H1 (cell line): ENCODE measurements around the gene NLN. TPM values are rescaled to one million over a fixed set of nuclear protein-coding genes. Genes with fewer than 3 reads are reported as not detected.

Experiments
- CTCF ChIA-PET: fragments of 300-600 bp; sonication (Branson Sonifier 250); formaldehyde crosslinking; loops from one replicate; lab custom pipeline; 2021; ENCODE audit not compliant: partially characterized antibody; lab: Charles Lee
- POLR2A ChIA-PET: fragments of 300-600 bp; sonication (Branson Sonifier 250); formaldehyde crosslinking; loops from one replicate; lab custom pipeline; 2021; ENCODE audit warnings: inconsistent platforms; ENCODE audit not compliant: partially characterized antibody; lab: Charles Lee
- DNase-seq, 2 experiments: peaks; one replicate each; pipeline versions ENCODE4 v3.0.0 to v3.0.0-alpha.2; 2010 to 2022; ENCODE audit warnings: low spot score in 2 of 2, low read depth in 1 of 2, mixed read lengths in 1 of 2
- FAIRE-seq: peaks from 2 replicates; lab custom pipeline; 2011; peaks lifted over from hg19 to GRCh38; lab: Jason Lieb, UNC
- H2AFZ ChIP-seq: 2 replicates; pipeline ENCODE4 v1.8.1; 2012; ENCODE audit warnings: low read length, inconsistent platforms
- H2AK5ac ChIP-seq: 2 replicates; pipeline ENCODE4 v1.6.1; 2013; ENCODE audit warnings: low read depth, low read length
- H2BK120ac ChIP-seq: replicated peaks from 2 replicates; pipeline ENCODE3; 2013; ENCODE audit warnings: low read depth, low read length, inconsistent platforms
- H2BK12ac ChIP-seq: 2 replicates; pipeline ENCODE4 v1.6.1; 2013; ENCODE audit warnings: low read depth, low read length
- H2BK15ac ChIP-seq: 2 replicates; pipeline ENCODE4 v1.6.1; 2013; ENCODE audit warnings: low read length
- H2BK20ac ChIP-seq: 2 replicates; pipeline ENCODE4 v1.6.1; 2013; ENCODE audit warnings: low read length
- H2BK5ac ChIP-seq: 2 replicates; pipeline ENCODE4 v1.6.1; 2013; ENCODE audit warnings: low read depth, low read length
- H3K14ac ChIP-seq: 2 replicates; pipeline ENCODE4 v1.6.1; 2013; ENCODE audit warnings: inconsistent platforms; ENCODE audit not compliant: insufficient read length
- H3K18ac ChIP-seq: 2 replicates; pipeline ENCODE4 v1.6.1; 2013; ENCODE audit warnings: low read length; ENCODE audit errors: extremely low read depth
- H3K23ac ChIP-seq: 2 replicates; pipeline ENCODE4 v1.6.1; 2013; ENCODE audit warnings: inconsistent platforms; ENCODE audit not compliant: insufficient read length
- H3K23me2 ChIP-seq: 2 replicates; pipeline ENCODE4 v1.6.1; 2013; ENCODE audit warnings: low read depth, low read length
- H3K27ac ChIP-seq: 2 replicates; pipeline ENCODE4 v1.6.1; 2011; ENCODE audit warnings: low read depth, low read length, inconsistent platforms
- H3K27me3 ChIP-seq, 4 experiments: replicated peaks in 1 of 4; 1 replicate in 1 of 4; 2 replicates in 3 of 4; pipeline versions ENCODE4 v1.6.1 to v1.8.1; 2011 to 2013; ENCODE audit warnings: low read length in 3 of 4, mild to moderate bottlenecking in 3 of 4, inconsistent platforms in 2 of 4, mixed read lengths in 2 of 4, moderate library complexity in 1 of 4; ENCODE audit not compliant: control insufficient read depth in 3 of 4, insufficient read depth in 3 of 4; ENCODE audit errors: extremely low read depth in 1 of 4
- H3K36me3 ChIP-seq, 4 experiments: 2 replicates each; pipeline versions ENCODE4 v1.6.1 to v1.8.1; 2011 to 2013; ENCODE audit warnings: mild to moderate bottlenecking in 4 of 4, low read length in 3 of 4, moderate library complexity in 2 of 4, control low read depth in 1 of 4, inconsistent platforms in 1 of 4; ENCODE audit not compliant: insufficient read depth in 4 of 4, control insufficient read depth in 2 of 4
- H3K4ac ChIP-seq: replicated peaks from 2 replicates; pipeline ENCODE3; 2013; ENCODE audit warnings: low read length, low read depth, mixed read lengths, inconsistent platforms; ENCODE audit not compliant: insufficient read length
- H3K4me1 ChIP-seq, 4 experiments: replicated peaks in 1 of 4; 1 replicate in 1 of 4; 2 replicates in 3 of 4; pipeline versions ENCODE4 v1.6.1 to v1.8.1; 2011 to 2013; ENCODE audit warnings: low read length in 3 of 4, inconsistent platforms in 2 of 4, mixed read lengths in 1 of 4; ENCODE audit not compliant: insufficient read depth in 4 of 4, control insufficient read depth in 3 of 4
- H3K4me2 ChIP-seq, 2 experiments: 2 replicates each; pipeline versions ENCODE4 v1.6.1 to v1.8.1; 2011 to 2013; ENCODE audit warnings: low read depth in 2 of 2, low read length in 2 of 2, control low read depth in 1 of 2, inconsistent platforms in 1 of 2, mild to moderate bottlenecking in 1 of 2; ENCODE audit not compliant: insufficient read depth in 1 of 2
- H3K4me3 ChIP-seq, 4 experiments: fragments of 200-600, 300-600 bp in 1 of 4; sonication (generic), shearing (Covaris generic), sonication (Bioruptor Twin) in 1 of 4; 2 replicates each; pipeline versions ENCODE4 v1.5.1 to v1.8.1; 2011 to 2016; ENCODE audit warnings: low read length in 4 of 4, low read depth in 3 of 4, control low read depth in 2 of 4, inconsistent platforms in 2 of 4, mild to moderate bottlenecking in 2 of 4, mixed read lengths in 1 of 4, moderate library complexity in 1 of 4; ENCODE audit not compliant: insufficient read depth in 2 of 4; ENCODE audit errors: extremely low read depth in 1 of 4
- H3K56ac ChIP-seq: replicated peaks from 2 replicates; pipeline ENCODE3; 2013; ENCODE audit warnings: low read depth, mild to moderate bottlenecking, mixed read lengths, low read length, inconsistent platforms; ENCODE audit not compliant: insufficient read length
- H3K79me1 ChIP-seq: 2 replicates; pipeline ENCODE4 v1.6.1; 2013; ENCODE audit warnings: low read depth, low read length, control low read depth
- H3K79me2 ChIP-seq, 2 experiments: 2 replicates each; pipeline versions ENCODE4 v1.6.1 to v1.8.1; 2012 to 2013; ENCODE audit warnings: low read length in 2 of 2, mild to moderate bottlenecking in 2 of 2, inconsistent platforms in 1 of 2; ENCODE audit not compliant: insufficient read depth in 2 of 2, control insufficient read depth in 1 of 2
- H3K9ac ChIP-seq, 4 experiments: replicated peaks in 1 of 4; 1 replicate in 1 of 4; 2 replicates in 3 of 4; pipeline versions ENCODE4 v1.6.1 to v1.8.1; 2011 to 2013; ENCODE audit warnings: low read depth in 3 of 4, low read length in 3 of 4, control low read depth in 2 of 4, mild to moderate bottlenecking in 2 of 4, moderate library complexity in 2 of 4, inconsistent platforms in 1 of 4; ENCODE audit errors: extremely low read depth in 1 of 4
- H3K9me3 ChIP-seq, 2 experiments: 2 replicates each; pipeline versions ENCODE4 v1.6.1 to v1.8.1; 2012 to 2013; ENCODE audit warnings: mild to moderate bottlenecking in 2 of 2, moderate library complexity in 2 of 2, control low read depth in 1 of 2, inconsistent platforms in 1 of 2, low read depth in 1 of 2, low read length in 1 of 2, mixed read lengths in 1 of 2; ENCODE audit not compliant: insufficient read depth in 2 of 2
- H4K20me1 ChIP-seq, 2 experiments: replicated peaks in 1 of 2; 2 replicates each; pipeline versions ENCODE3 to v1.8.1; 2011 to 2013; ENCODE audit warnings: inconsistent platforms in 2 of 2, low read length in 2 of 2, mild to moderate bottlenecking in 1 of 2; ENCODE audit not compliant: insufficient read depth in 2 of 2, control insufficient read depth in 1 of 2
- H4K5ac ChIP-seq: 2 replicates; pipeline ENCODE4 v1.6.1; 2013; ENCODE audit warnings: low read length, low read depth, mixed read lengths, inconsistent platforms; ENCODE audit not compliant: insufficient read length
- H4K8ac ChIP-seq: 2 replicates; pipeline ENCODE4 v1.8.0; 2013; ENCODE audit warnings: mild to moderate bottlenecking, moderate library complexity, low read length, inconsistent platforms; ENCODE audit not compliant: insufficient read depth; ENCODE audit errors: extremely low read depth
- H4K91ac ChIP-seq: replicated peaks from 2 replicates; pipeline ENCODE3; 2013; ENCODE audit warnings: low read length, mixed read lengths, inconsistent platforms; ENCODE audit not compliant: insufficient read length
- ATF2 ChIP-seq: IDR thresholded peaks from 2 replicates; pipeline ENCODE4 v1.6.1; 2012; ENCODE audit warnings: low read length, inconsistent platforms
- JUND ChIP-seq: IDR thresholded peaks from 2 replicates; pipeline ENCODE4 v1.6.1; 2011; ENCODE audit warnings: mild to moderate bottlenecking, improper control_type of control experiment, low read length
- KDM5A ChIP-seq: fragments of 200-600 bp; IDR thresholded peaks from 2 replicates; pipeline ENCODE4 v1.7.1; 2012; ENCODE audit warnings: mild to moderate bottlenecking, low read length, inconsistent platforms, mixed read lengths
- NRF1 ChIP-seq: IDR thresholded peaks from 2 replicates; pipeline ENCODE4 v1.6.1; 2011; ENCODE audit warnings: mild to moderate bottlenecking, low read depth, low read length, improper control_type of control experiment
- SAP30 ChIP-seq: fragments of 300-600 bp; sonication (generic); IDR thresholded peaks from 2 replicates; pipeline ENCODE4 v1.7.1; 2012; ENCODE audit warnings: low read length, moderate library complexity, mild to moderate bottlenecking, inconsistent platforms; ENCODE audit not compliant: insufficient read depth, insufficient replicate concordance
- SIN3A ChIP-seq, 2 experiments: IDR thresholded peaks in 1 of 2; conservative IDR thresholded peaks in 1 of 2; 2 replicates each; pipeline ENCODE4 v1.6.1; 2011 to 2012; ENCODE audit warnings: low read length in 2 of 2, improper control_type of control experiment in 1 of 2, low read depth in 1 of 2, mild to moderate bottlenecking in 1 of 2
- WGBS, 2 experiments: shearing (Covaris generic) in 1 of 2; methylation state at CpG; one replicate each; pipeline versions ENCODE4 v1.1.6 to v1.1.7; 2013 to 2015; ENCODE audit warnings: low lambda C conversion rate in 2 of 2, mixed read lengths in 2 of 2, inconsistent platforms in 1 of 2, low coverage in 1 of 2, missing lambda C conversion rate in 1 of 2; ENCODE audit not compliant: insufficient replicate concordance in 2 of 2, insufficient coverage in 1 of 2, insufficient read length in 1 of 2; ENCODE audit errors: extremely low coverage in 1 of 2, missing lambda C conversion rate in 1 of 2; 5-methylcytosine and 5-hydroxymethylcytosine counted together
- polyA plus RNA-seq, 7 experiments: library from polyadenylated mRNA; depleted of rRNA in 3 of 7; stranded (reverse) in 5 of 7; unstranded in 2 of 7; fragments of >200 nt in 5 of 7; fragments of 200-250 nt in 2 of 7; gene quantifications; 1 replicate in 5 of 7; 2 replicates in 1 of 7; 4 replicates in 1 of 7; pipeline versions ENCODE4 v1.2.1 to v1.2.3, GENCODE V29; 2011 to 2013; ENCODE audit warnings: missing spikeins in 2 of 7, mixed read lengths in 2 of 7
- total RNA-seq: library from RNA; stranded (reverse); fragmentation: NEBNext Ultra II Directional; extraction: Animal tissue kit (Norgen Biotek cat#: 25700); gene quantifications from 2 replicates; pipeline ENCODE4 v1.2.1, GENCODE V29; 2021

Gene NLN
- total and polyA plus RNA-seq, 2 of the 8 experiments (the other 6 are each of a cell fraction or from before 2014, with no cell fraction given), result 46.7 to 192 TPM

DNA sequence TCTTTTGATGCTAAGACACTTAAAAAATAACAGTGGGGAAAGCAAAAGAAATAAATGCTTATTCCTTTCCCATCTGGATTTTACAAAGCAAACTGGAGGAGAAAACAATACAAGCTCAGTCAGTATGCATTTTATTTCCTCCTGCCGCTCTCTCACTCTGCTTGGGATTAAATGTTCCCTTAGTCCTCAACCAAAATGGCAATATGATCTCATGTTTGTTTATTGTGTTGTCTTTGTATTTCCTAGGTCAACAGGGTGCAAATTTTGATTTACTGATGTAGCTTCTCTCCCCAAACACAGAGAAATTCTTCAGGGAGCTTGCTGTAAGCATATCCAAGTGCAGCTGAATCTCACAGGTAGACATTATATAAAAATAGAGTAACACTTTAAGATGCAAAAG, 112.3 kb downstream of the NLN start:
- 94% methylated on average over 1 of the region's 1 CpG; no CpG with 5 or more reads in 1 of the 2 experiments for WGBS, 2 experiments
- no peak overlapping the region for H3K4me2 ChIP-seq

More for the DNA sequence above, 112.3 kb downstream of the NLN start:
- H3K4me1 ChIP-seq, result peaks cover 0 to 2% (median 0%) of the 10 kb centered on the region in 4 experiments; a peak in 2 of 7 replicates
- no peak overlapping the region for H2BK120ac ChIP-seq
- H3K27me3 ChIP-seq, result no peaks in the 10 kb centered on the region
- no peak for DNase-seq
- H3K4ac ChIP-seq, result no peak overlapping the region
- no peak overlapping the region for H3K27ac ChIP-seq
- H3K79me2 ChIP-seq, result no peaks in the 10 kb centered on the region
- no peak overlapping the region for H2AFZ ChIP-seq
- no peak overlapping the region for H3K9ac ChIP-seq
- no peak overlapping the region for H2BK20ac ChIP-seq
- no peaks in the 10 kb centered on the region for H3K9me3 ChIP-seq
- no peak overlapping the region for H3K23ac ChIP-seq
- no peak overlapping the region for H4K8ac ChIP-seq
- CTCF ChIA-PET, result interaction anchor here (1.2 kb wide), 1 partner anchor 9 kb away, joined by 3 read pairs; no protein-coding TSS in a partner anchor
- POLR2A ChIA-PET, result no interaction called here
- TF ChIP-seq SIN3A (conservative IDR thresholded peaks at IDR 0.05 in 1 of 2, IDR thresholded peaks at IDR 0.05 in 1 of 2; ENCODE audit: low read depth in 1 of 2, low read length in 2 of 2), result no peak
- no peak for TF ChIP-seq ATF2
- no peak for TF ChIP-seq NRF1
- TF ChIP-seq JUND, result no peak
- no peak for TF ChIP-seq SAP30
- no peak for TF ChIP-seq KDM5A
- FAIRE-seq, result no peak
- no peak overlapping the region for H3K56ac ChIP-seq
- H3K4me3 ChIP-seq, result no peak overlapping the region
- no peak overlapping the region for H4K91ac ChIP-seq
- no peaks in the 10 kb centered on the region; a peak in 1 of 8 replicates for H3K36me3 ChIP-seq
- peaks cover 0 to 3% of the 10 kb centered on the region in 2 experiments for H4K20me1 ChIP-seq
- no peak overlapping the region for H3K18ac ChIP-seq
- H4K5ac ChIP-seq, result no peak overlapping the region
- H2BK5ac ChIP-seq, result no peak overlapping the region
- no peaks in the 10 kb centered on the region for H3K23me2 ChIP-seq
- H2AK5ac ChIP-seq, result no peak overlapping the region
- no peak overlapping the region for H2BK15ac ChIP-seq
- H3K79me1 ChIP-seq, result no peaks in the 10 kb centered on the region
- no peak overlapping the region for H3K14ac ChIP-seq
- H2BK12ac ChIP-seq, result no peak overlapping the region
